GM21737 (cell line): ENCODE results near the gene KYAT1.

Experiments
- ATAC-seq: cut with Tn5 transposase; IDR thresholded peaks from one replicate; pipeline ENCODE4 v1.9.1; 2021; ENCODE audit warnings: mild to moderate bottlenecking, moderate library complexity; ENCODE audit not compliant: unreplicated experiment

KYAT1 gene

GRCh38 chr9:128909859-128910258, 28.1 kb upstream of the KYAT1 start:
- no peak for ATAC-seq

GRCh38 chr9:128908372-128908771, 26.6 kb upstream of the KYAT1 start:
- no peak for ATAC-seq

- ATAC-seq: no peak
Observed at GRCh38 chr9:128906741-128907140, 25.0 kb upstream of the KYAT1 start.

- ATAC-seq: no peak
Observed at GRCh38 chr9:128905964-128906363, 24.2 kb upstream of the KYAT1 start.

- no peak for ATAC-seq
Observed at GRCh38 chr9:128903871-128904620, 22.3 kb upstream of the KYAT1 start.

GRCh38 chr9:128903079-128903461, 21.3 kb upstream of the KYAT1 start:
- no peak for ATAC-seq

GRCh38 chr9:128902351-128903078, 20.8 kb upstream of the KYAT1 start:
- peak; percentile 80 for ATAC-seq

GRCh38 chr9:128901822-128902221, 20.1 kb upstream of the KYAT1 start:
- no peak for ATAC-seq

- ATAC-seq: no peak
Observed at GRCh38 chr9:128901379-128901778, 19.6 kb upstream of the KYAT1 start.

GRCh38 chr9:128899566-128900322, 18.0 kb upstream of the KYAT1 start:
- no peak for ATAC-seq

- ATAC-seq: no peak
Observed at GRCh38 chr9:128898845-128899565, 17.3 kb upstream of the KYAT1 start.

GRCh38 chr9:128898382-128898781, 16.6 kb upstream of the KYAT1 start:
- no peak for ATAC-seq

GRCh38 chr9:128895556-128895955, 13.8 kb upstream of the KYAT1 start:
- no peak for ATAC-seq

GRCh38 chr9:128894764-128895163, 13.0 kb upstream of the KYAT1 start:
- ATAC-seq: no peak

GRCh38 chr9:128893354-128893753, 11.6 kb upstream of the KYAT1 start:
- no peak for ATAC-seq

GRCh38 chr9:128892221-128892921, 10.6 kb upstream of the KYAT1 start:
- no peak for ATAC-seq

GRCh38 chr9:128891321-128892220, 9.8 kb upstream of the KYAT1 start:
- no peak for ATAC-seq

GRCh38 chr9:128887914-128888350, 6.2 kb upstream of the KYAT1 start:
- no peak for ATAC-seq

- no peak for ATAC-seq
Observed at GRCh38 chr9:128887049-128887448, 5.3 kb upstream of the KYAT1 start.
